Measurements from ENCODE around the gene CLTA.

The CLTA gene

GRCh38 chr9:36190388-36191289 is at the start of gene CLTA:
Gene CLTA, plus strand, starts transcription at chr9:36190921. Its CDS starts 136 bp downstream, at chr9:36191057.
- DNase-seq = peak; percentile 97

GRCh38 chr9:36141288-36141687 is 49.4 kb upstream of the CLTA start:
- no peak for DNase-seq

GRCh38 chr9:36141761-36142160 is 49.0 kb upstream of the CLTA start:
- DNase-seq = no peak

GRCh38 chr9:36142510-36143244 is 48.0 kb upstream of the CLTA start:
- DNase-seq = no peak

GRCh38 chr9:36143245-36143641 is 47.5 kb upstream of the CLTA start:
- DNase-seq = no peak

GRCh38 chr9:36144309-36145232 is 46.1 kb upstream of the CLTA start:
- no peak for DNase-seq

GRCh38 chr9:36145970-36146369 is 44.8 kb upstream of the CLTA start:
- DNase-seq = no peak

- no peak for DNase-seq
Observed at GRCh38 chr9:36146651-36147050, 44.1 kb upstream of the CLTA start.

- DNase-seq = no peak
Observed at GRCh38 chr9:36147441-36148175, 43.1 kb upstream of the CLTA start.

GRCh38 chr9:36148311-36149051 is 42.2 kb upstream of the CLTA start:
- DNase-seq = peak; percentile 84

- no peak for DNase-seq
Observed at GRCh38 chr9:36149197-36149596, 41.5 kb upstream of the CLTA start.

- no peak for DNase-seq
Observed at GRCh38 chr9:36150574-36151315, 40.0 kb upstream of the CLTA start.

- DNase-seq = peak; percentile 91
Observed at GRCh38 chr9:36151316-36152210, 39.2 kb upstream of the CLTA start.

- DNase-seq = no peak
Observed at GRCh38 chr9:36152741-36153438, 37.8 kb upstream of the CLTA start.

- no peak for DNase-seq
Observed at GRCh38 chr9:36153746-36154145, 37.0 kb upstream of the CLTA start.

- DNase-seq = no peak
Observed at GRCh38 chr9:36154331-36154952, 36.3 kb upstream of the CLTA start.

GRCh38 chr9:36156116-36156515 is 34.6 kb upstream of the CLTA start:
- no peak for DNase-seq

- no peak for DNase-seq
Observed at GRCh38 chr9:36158122-36158521, 32.6 kb upstream of the CLTA start.

GRCh38 chr9:36158917-36159316 is 31.8 kb upstream of the CLTA start:
- DNase-seq = no peak
